Measurements from ENCODE around the gene MXRA5.

MXRA5 gene

GRCh38 chrX:3370656-3371055 is 24.2 kb upstream of the MXRA5 start:
- no peak for TF ChIP-seq TEAD4 (IDR thresholded peaks at IDR 0.05)
- no peak for TF ChIP-seq CEBPB (IDR thresholded peaks at IDR 0.05)
- no peak for TF ChIP-seq RAD21 (IDR thresholded peaks at IDR 0.05; ENCODE audit: low read depth)
- no peak for TF ChIP-seq FOXM1 (IDR thresholded peaks at IDR 0.05; ENCODE audit: borderline replicate concordance, low read depth)
- TF ChIP-seq, protein P1, sequence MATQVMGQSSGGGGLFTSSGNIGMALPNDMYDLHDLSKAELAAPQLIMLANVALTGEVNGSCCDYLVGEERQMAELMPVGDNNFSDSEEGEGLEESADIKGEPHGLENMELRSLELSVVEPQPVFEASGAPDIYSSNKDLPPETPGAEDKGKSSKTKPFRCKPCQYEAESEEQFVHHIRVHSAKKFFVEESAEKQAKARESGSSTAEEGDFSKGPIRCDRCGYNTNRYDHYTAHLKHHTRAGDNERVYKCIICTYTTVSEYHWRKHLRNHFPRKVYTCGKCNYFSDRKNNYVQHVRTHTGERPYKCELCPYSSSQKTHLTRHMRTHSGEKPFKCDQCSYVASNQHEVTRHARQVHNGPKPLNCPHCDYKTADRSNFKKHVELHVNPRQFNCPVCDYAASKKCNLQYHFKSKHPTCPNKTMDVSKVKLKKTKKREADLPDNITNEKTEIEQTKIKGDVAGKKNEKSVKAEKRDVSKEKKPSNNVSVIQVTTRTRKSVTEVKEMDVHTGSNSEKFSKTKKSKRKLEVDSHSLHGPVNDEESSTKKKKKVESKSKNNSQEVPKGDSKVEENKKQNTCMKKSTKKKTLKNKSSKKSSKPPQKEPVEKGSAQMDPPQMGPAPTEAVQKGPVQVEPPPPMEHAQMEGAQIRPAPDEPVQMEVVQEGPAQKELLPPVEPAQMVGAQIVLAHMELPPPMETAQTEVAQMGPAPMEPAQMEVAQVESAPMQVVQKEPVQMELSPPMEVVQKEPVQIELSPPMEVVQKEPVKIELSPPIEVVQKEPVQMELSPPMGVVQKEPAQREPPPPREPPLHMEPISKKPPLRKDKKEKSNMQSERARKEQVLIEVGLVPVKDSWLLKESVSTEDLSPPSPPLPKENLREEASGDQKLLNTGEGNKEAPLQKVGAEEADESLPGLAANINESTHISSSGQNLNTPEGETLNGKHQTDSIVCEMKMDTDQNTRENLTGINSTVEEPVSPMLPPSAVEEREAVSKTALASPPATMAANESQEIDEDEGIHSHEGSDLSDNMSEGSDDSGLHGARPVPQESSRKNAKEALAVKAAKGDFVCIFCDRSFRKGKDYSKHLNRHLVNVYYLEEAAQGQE (IDR thresholded peaks at IDR 0.05; ENCODE audit: low read depth), result no peak
- no peak for TF ChIP-seq MAX (IDR thresholded peaks at IDR 0.05)

GRCh38 chrX:3362956-3363355 is 16.5 kb upstream of the MXRA5 start:
- no peak for TF ChIP-seq TAF1 (IDR thresholded peaks at IDR 0.05; ENCODE audit: low read depth)
- TF ChIP-seq TEAD4 (IDR thresholded peaks at IDR 0.05), result no peak
- TF ChIP-seq, protein P1 (IDR thresholded peaks at IDR 0.05; ENCODE audit: low read depth), result no peak
- no peak for TF ChIP-seq YY1 (IDR thresholded peaks at IDR 0.05; ENCODE audit: low read depth)
- no peak for TF ChIP-seq CEBPB (IDR thresholded peaks at IDR 0.05)
- TF ChIP-seq ZBTB7A (IDR thresholded peaks at IDR 0.05; ENCODE audit: low read depth), result no peak
- no peak for TF ChIP-seq RAD21 (IDR thresholded peaks at IDR 0.05; ENCODE audit: low read depth)
- TF ChIP-seq TCF12 (IDR thresholded peaks at IDR 0.05; ENCODE audit: low read depth), result no peak
- TF ChIP-seq NFIC (IDR thresholded peaks at IDR 0.05), result peak; percentile 67; the same call in 1 of the 2 replicates
- TF ChIP-seq EP300 (IDR thresholded peaks at IDR 0.05; ENCODE audit: borderline replicate concordance), result no peak
- TF ChIP-seq CREB1 (IDR thresholded peaks at IDR 0.05; ENCODE audit: low read depth), result no peak
- TF ChIP-seq USF1 (IDR thresholded peaks at IDR 0.05), result no peak
- TF ChIP-seq MAX (IDR thresholded peaks at IDR 0.05), result 0 out of 2 replicates have a peak, but pooled peaks have one; percentile 29
- TF ChIP-seq FOXM1 (IDR thresholded peaks at IDR 0.05; ENCODE audit: borderline replicate concordance, low read depth), result no peak
- TF ChIP-seq EGR1 (IDR thresholded peaks at IDR 0.05), result no peak

DNA sequence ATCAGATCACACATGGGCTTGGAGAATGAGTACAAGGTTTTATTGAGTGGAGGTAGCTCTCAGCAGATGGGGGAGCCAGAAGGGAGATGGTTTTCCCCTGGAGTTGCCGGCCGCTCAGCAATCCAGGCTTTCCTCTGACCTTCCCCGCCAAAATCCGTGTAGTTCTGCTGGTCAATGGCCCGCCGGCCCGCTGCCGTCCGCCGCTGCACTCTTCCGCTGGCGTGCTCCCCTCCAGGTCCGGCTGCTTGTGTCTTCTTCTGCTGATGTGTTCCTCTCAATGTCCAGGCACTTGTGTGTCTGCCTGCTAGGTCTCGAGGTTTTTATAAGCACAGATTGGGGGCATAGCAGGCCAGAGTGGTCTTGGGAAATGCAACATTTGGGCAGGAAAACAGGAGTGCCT is 14.4 kb upstream of the MXRA5 start:
- TF ChIP-seq CREB1 (IDR thresholded peaks at IDR 0.05; ENCODE audit: low read depth) (no peak), EGR1 (IDR thresholded peaks at IDR 0.05) (no peak), MAX (IDR thresholded peaks at IDR 0.05) (no peak), FOXM1 (IDR thresholded peaks at IDR 0.05; ENCODE audit: borderline replicate concordance, low read depth) (no peak)
- TF ChIP-seq, protein P1 (IDR thresholded peaks at IDR 0.05; ENCODE audit: low read depth), result no peak

DNA sequence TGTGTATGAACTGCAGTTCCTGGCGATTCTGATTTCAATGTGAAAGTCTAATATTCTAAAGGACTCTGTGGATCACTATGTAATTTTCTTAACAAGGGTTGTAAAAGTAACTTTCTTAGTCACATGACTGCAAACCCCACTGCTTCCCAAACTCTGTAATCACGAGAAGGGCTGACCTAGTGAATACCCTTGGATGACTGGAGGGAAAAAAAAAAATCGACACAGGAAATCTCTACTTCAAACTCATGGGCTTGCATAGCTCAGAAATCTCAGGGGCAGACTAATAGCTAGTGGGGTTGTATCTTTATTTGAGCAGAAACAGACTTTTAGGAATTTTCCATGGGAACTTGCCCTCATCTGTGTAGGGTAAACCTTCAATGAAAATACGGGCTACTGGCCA is 4.8 kb upstream of the MXRA5 start:
- TF ChIP-seq NFIC (IDR thresholded peaks at IDR 0.05) (no peak), CEBPB (IDR thresholded peaks at IDR 0.05) (no peak), FOXM1 (IDR thresholded peaks at IDR 0.05; ENCODE audit: borderline replicate concordance, low read depth) (no peak), EP300 (IDR thresholded peaks at IDR 0.05; ENCODE audit: borderline replicate concordance) (no peak), MAX (IDR thresholded peaks at IDR 0.05) (no peak), ZBTB7A (IDR thresholded peaks at IDR 0.05; ENCODE audit: low read depth) (no peak), EGR1 (IDR thresholded peaks at IDR 0.05) (no peak), YY1 (IDR thresholded peaks at IDR 0.05; ENCODE audit: low read depth) (no peak), TAF1 (IDR thresholded peaks at IDR 0.05; ENCODE audit: low read depth) (no peak), TEAD4 (IDR thresholded peaks at IDR 0.05) (no peak), CREB1 (IDR thresholded peaks at IDR 0.05; ENCODE audit: low read depth) (no peak), TCF12 (IDR thresholded peaks at IDR 0.05; ENCODE audit: low read depth) (no peak), USF1 (IDR thresholded peaks at IDR 0.05) (no peak), RAD21 (IDR thresholded peaks at IDR 0.05; ENCODE audit: low read depth) (no peak)
- TF ChIP-seq, protein P1 (IDR thresholded peaks at IDR 0.05; ENCODE audit: low read depth), result no peak
